Keratinocyte (primary cell): ENCODE results near the gene ADD2.

Experiments used
- CTCF ChIP-seq, 3 experiments: IDR thresholded peaks in 1 of 3; conservative IDR thresholded peaks in 1 of 3; optimal IDR thresholded peaks in 1 of 3; 2 replicates in 2 of 3; 3 replicates in 1 of 3; pipeline versions ENCODE3 to v1.5.1; 2011; ENCODE audit warnings: low read length in 3 of 3, mild to moderate bottlenecking in 3 of 3, moderate library complexity in 2 of 3, control low read depth in 1 of 3, inconsistent platforms in 1 of 3; ENCODE audit not compliant: insufficient read depth in 2 of 3; ENCODE audit errors: extremely low read depth in 1 of 3
- EZH2 ChIP-seq: IDR thresholded peaks from one replicate; pipeline ENCODE4 v1.6.1; 2012; ENCODE audit warnings: inconsistent platforms, mild to moderate bottlenecking, low read length, moderate library complexity

GRCh38 chr2:70671092-70671675 lies 96.8 kb downstream of the ADD2 start:
- TF ChIP-seq CTCF (optimal IDR thresholded peaks at IDR 0.05 in 1 of 3, IDR thresholded peaks at IDR 0.05 in 1 of 3, conservative IDR thresholded peaks at IDR 0.05 in 1 of 3; ENCODE audit: extremely low read depth in 1 of 3, insufficient read depth in 2 of 3, low read length in 3 of 3), result no peak
- TF ChIP-seq EZH2, result no peak
